ENCODE data around the gene GSTO1.

Gene GSTO1

DNA sequence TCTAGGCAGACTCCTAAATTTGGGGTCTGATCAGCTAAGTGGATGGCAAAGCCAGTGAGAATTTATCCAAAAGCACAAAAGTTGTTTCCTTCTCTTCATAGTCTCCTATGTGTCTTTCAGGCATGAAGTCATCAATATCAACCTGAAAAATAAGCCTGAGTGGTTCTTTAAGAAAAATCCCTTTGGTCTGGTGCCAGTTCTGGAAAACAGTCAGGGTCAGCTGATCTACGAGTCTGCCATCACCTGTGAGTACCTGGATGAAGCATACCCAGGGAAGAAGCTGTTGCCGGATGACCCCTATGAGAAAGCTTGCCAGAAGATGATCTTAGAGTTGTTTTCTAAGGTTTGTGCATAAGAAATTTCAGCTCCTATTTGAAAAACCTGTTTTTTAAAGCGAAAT is 4.8 kb downstream of the GSTO1 start:
- H3K4me3 Mint-ChIP-seq, result peak overlapping the region; percentile 18
- H3K27ac Mint-ChIP-seq, result peak overlapping the region; percentile 87
- H3K9me3 Mint-ChIP-seq (ENCODE audit: low read depth), result no peaks in the 10 kb centered on the region
- peaks cover 82% of the 10 kb centered on the region for H3K4me1 Mint-ChIP-seq (ENCODE audit: low read depth)
- peaks cover 21% of the 10 kb centered on the region for H3K36me3 Mint-ChIP-seq
- H3K27me3 Mint-ChIP-seq, result no peaks in the 10 kb centered on the region

- Mint-ChIP-seq H3K4me1 (ENCODE audit: low read depth) (peaks cover 86% of the 10 kb centered on the region), H3K36me3 (peaks cover 22% of the 10 kb centered on the region), H3K4me3 (peak overlapping the region; percentile 77), H3K27ac (peak overlapping the region; percentile 87), H3K9me3 (ENCODE audit: low read depth) (no peaks in the 10 kb centered on the region), H3K27me3 (no peaks in the 10 kb centered on the region)
Observed at GRCh38 chr10:104259999-104260774, 5.5 kb downstream of the GSTO1 start.

- Mint-ChIP-seq H3K36me3 (peaks cover 28% of the 10 kb centered on the region), H3K4me3 (peak overlapping the region; percentile 77), H3K27ac (peak overlapping the region; percentile 87), H3K27me3 (no peaks in the 10 kb centered on the region), H3K4me1 (ENCODE audit: low read depth) (peaks cover 88% of the 10 kb centered on the region), H3K9me3 (ENCODE audit: low read depth) (no peaks in the 10 kb centered on the region)
Observed at GRCh38 chr10:104260775-104261115, 6.1 kb downstream of the GSTO1 start.

- H3K36me3 Mint-ChIP-seq, result peaks cover 34% of the 10 kb centered on the region
- H3K27ac Mint-ChIP-seq, result peak overlapping the region; percentile 87
- H3K27me3 Mint-ChIP-seq, result no peaks in the 10 kb centered on the region
- peak overlapping the region; percentile 77 for H3K4me3 Mint-ChIP-seq
- peaks cover 87% of the 10 kb centered on the region for H3K4me1 Mint-ChIP-seq (ENCODE audit: low read depth)
- H3K9me3 Mint-ChIP-seq (ENCODE audit: low read depth), result no peaks in the 10 kb centered on the region
Observed at GRCh38 chr10:104262055-104262454, 7.4 kb downstream of the GSTO1 start.

DNA sequence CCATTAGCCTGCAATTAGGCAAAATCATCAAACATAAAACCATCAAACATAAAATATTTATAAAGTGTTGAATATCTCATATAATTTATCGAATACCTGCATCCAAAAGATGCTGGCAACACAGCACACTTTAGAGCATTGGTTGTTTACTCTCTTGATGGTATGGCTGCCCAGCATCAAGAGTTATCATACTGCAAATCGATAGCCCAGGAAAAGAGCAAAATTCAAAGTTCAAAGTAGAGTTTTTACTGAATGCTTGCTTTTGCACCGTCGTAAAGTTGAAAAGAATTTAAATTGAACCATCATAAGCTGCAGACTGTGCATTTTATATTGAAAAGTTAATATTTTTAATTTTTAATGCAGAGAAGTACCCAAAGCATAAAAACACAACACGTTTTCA is 10.1 kb downstream of the GSTO1 start:
- H3K4me3 Mint-ChIP-seq, result no peak overlapping the region
- H3K27ac Mint-ChIP-seq, result no peak overlapping the region
- peaks cover 79% of the 10 kb centered on the region for H3K4me1 Mint-ChIP-seq (ENCODE audit: low read depth)
- H3K27me3 Mint-ChIP-seq, result no peaks in the 10 kb centered on the region
- H3K36me3 Mint-ChIP-seq, result peaks cover 33% of the 10 kb centered on the region
- H3K9me3 Mint-ChIP-seq (ENCODE audit: low read depth), result no peaks in the 10 kb centered on the region

DNA sequence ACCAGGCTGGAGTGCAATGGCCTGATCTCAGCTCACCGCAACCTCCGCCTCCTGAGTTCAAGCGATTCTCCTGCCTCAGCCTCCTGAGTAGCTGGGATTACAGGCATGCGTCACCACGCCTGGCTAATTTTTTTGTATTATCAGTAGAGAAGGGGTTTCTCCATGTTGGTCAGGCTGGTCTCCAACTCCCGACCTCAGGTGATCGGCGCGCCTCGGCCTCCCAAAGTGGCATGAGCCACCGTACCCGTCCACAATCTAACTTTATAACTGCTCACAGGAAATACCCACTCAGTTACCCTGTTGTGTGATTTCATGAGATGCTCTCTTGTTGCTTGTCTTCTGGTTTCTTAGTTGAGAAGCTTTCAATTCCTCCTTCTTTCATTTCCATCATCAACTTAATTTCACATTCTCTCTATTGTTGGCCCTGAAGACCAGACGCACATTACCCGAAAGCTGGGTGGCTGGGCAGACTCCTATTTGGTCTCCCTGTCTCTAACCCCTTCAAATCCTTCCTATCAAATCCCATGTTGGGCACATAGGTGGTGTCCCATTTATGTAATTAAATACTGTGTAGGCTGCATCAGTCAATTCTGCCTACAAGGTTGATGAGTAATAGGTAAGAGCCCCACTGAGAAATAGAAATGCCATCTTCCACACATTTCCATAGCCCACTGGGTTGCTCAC is 13.2 kb downstream of the GSTO1 start:
- Mint-ChIP-seq H3K9me3 (ENCODE audit: low read depth) (no peaks in the 10 kb centered on the region), H3K4me1 (ENCODE audit: low read depth) (peaks cover 54% of the 10 kb centered on the region), H3K27me3 (no peaks in the 10 kb centered on the region), H3K27ac (peak overlapping the region; percentile 93), H3K36me3 (peaks cover 23% of the 10 kb centered on the region), H3K4me3 (peak overlapping the region; percentile 91)

GRCh38 chr10:104268405-104268712 is 13.7 kb downstream of the GSTO1 start:
- Mint-ChIP-seq H3K36me3 (peaks cover 23% of the 10 kb centered on the region), H3K9me3 (ENCODE audit: low read depth) (no peaks in the 10 kb centered on the region), H3K27me3 (no peaks in the 10 kb centered on the region), H3K4me3 (peak overlapping the region; percentile 91), H3K27ac (peak overlapping the region; percentile 93), H3K4me1 (ENCODE audit: low read depth) (peaks cover 50% of the 10 kb centered on the region)

DNA sequence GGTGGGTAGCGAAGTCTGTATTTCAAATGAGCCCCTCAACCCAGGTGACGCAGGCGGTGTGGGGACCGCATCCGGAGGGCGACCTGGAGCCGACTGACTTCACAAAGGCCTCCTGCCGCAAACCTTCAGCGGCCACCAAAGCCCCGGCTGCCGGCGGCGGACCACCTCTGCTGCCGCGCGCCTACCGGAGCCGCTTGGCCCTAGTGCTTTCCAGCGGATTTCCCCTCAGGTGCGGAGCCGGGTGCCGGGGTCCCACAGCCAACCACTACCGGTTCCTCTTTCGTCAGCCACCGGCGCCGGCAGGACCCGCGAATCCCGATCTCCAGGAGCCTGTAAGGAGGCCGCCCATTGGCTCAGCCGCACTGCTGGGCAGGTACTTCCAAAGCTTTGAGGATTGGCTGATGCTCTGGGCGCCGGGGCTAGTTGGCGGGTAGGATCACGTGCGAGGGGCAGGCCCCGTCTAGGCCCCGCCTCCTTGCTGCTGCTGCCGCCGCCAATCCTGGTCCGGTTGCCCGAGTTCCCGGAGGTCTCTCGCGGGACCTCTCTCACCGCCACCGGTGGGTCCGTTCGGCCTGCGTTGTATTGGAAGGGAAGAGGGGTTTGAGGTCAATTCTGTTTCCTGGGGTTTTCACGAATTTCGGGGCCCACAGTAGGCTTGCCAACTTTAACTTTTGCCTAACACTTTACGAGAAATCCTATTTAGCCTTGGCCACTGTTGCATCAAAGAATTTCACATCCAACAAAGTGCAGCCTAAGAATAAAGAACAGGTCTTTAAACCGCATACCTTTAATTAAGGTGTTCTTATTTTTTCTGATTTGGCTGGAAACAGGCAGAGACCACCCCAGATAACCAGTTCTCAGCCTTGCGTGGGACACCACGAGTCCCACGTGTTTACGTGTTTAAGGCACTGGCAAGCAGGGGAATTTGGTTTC is 14.3 kb downstream of the GSTO1 start, which contains the start of gene GSTO2:
Gene GSTO2, plus strand, starts transcription at position 472 of the 933 bp plus-strand sequence. CDS start 5,732 bp downstream, outside the sequence.
- Mint-ChIP-seq H3K36me3 (peaks cover 21% of the 10 kb centered on the region), H3K9me3 (ENCODE audit: low read depth) (no peaks in the 10 kb centered on the region), H3K4me3 (peak within 1 kb of the TSS; percentile 91), H3K4me1 (ENCODE audit: low read depth) (peaks cover 44% of the 10 kb centered on the region), H3K27ac (peak within 1 kb of the TSS; percentile 93), H3K27me3 (no peaks in the 10 kb centered on the region)

- no peak overlapping the region for H3K27ac Mint-ChIP-seq
- H3K27me3 Mint-ChIP-seq, result peaks cover 2% of the 10 kb centered on the region
- H3K9me3 Mint-ChIP-seq (ENCODE audit: low read depth), result no peaks in the 10 kb centered on the region
- no peak overlapping the region for H3K4me3 Mint-ChIP-seq
- H3K4me1 Mint-ChIP-seq (ENCODE audit: low read depth), result peaks cover 10% of the 10 kb centered on the region
- no peaks in the 10 kb centered on the region for H3K36me3 Mint-ChIP-seq
Observed at GRCh38 chr10:104273286-104273685, 18.6 kb downstream of the GSTO1 start.

DNA sequence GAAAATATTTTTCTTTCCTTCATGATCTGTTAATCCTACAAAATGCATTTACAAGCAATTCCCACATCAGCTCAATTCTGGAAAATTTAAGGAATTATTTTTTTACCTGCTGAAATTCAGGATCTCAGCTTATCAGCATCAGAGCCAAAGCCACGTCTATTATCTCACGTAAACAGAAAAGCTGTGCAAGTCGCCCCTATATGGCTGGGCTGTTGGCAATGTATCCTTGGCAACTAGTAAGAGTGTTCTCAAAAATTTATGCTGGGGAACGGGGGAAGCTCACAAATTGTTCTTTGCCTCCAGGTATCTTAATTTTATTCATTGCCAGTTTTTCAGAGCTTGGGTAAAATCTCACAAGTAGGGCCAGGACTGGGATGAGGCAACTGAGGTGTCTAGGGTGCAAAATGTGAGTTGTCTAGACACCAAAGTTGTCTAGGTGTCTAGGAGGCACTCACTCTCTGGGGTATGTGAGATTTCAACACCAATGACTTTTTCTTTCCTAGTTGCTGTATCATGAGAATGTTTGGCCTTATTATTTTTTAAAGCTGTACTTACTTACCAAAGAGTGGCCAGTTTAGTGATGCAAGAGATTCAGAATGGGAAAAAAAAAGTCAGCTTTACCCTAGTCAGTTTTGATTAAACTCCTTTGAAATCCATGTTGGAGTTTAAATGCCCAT is 19.3 kb downstream of the GSTO1 start:
- Mint-ChIP-seq H3K27ac (no peak overlapping the region), H3K27me3 (peaks cover 4% of the 10 kb centered on the region), H3K4me1 (ENCODE audit: low read depth) (peaks cover 9% of the 10 kb centered on the region), H3K4me3 (no peak overlapping the region), H3K36me3 (no peaks in the 10 kb centered on the region), H3K9me3 (ENCODE audit: low read depth) (no peaks in the 10 kb centered on the region)

DNA sequence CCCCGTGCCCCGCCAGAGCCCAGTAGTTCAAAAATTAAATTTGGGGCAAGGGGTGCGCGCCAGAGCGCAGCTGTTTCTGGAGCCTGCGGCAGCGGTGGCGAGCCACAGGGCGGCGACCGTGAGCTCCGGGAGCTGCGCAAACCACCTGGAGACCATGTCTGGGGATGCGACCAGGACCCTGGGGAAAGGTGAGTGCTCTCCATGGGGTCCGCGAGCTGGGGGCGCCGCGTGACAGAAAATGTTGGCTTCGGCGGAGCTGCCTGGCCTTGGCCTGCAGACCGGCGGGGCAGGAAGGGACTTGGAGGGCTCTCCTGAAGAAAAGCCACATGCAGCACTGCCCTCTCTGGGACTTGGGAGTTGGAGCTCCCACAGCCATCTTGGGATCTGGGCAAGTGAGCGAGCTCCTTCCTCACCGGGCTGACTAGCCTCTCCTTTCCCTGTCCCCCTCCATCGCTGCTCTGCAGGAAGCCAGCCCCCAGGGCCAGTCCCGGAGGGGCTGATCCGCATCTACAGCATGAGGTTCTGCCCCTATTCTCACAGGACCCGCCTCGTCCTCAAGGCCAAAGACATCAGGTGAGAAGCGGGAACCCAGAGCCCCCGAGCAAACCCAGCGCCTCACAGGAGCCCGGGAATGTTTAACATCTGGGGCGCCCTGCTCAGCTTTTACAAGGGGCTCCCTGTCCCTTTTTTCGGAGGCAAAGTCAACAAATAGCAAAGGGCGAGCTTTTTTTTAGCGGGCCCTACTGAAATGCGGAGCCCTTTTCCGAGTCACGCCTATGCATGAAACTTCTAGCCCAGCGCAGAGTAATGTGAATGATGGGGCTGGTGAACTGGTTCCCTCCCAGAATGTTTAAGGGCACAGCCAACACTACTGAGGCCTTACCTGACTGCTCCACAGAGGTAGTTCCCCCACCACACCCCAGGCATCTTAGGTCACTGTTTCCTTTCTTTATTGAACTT is 20.4 kb downstream of the GSTO1 start:
- Mint-ChIP-seq H3K27me3 (peaks cover 4% of the 10 kb centered on the region), H3K4me1 (ENCODE audit: low read depth) (peaks cover 4% of the 10 kb centered on the region), H3K27ac (no peak overlapping the region), H3K4me3 (peak overlapping the region; percentile 27), H3K36me3 (no peaks in the 10 kb centered on the region), H3K9me3 (ENCODE audit: low read depth) (no peaks in the 10 kb centered on the region)

- H3K36me3 Mint-ChIP-seq, result no peaks in the 10 kb centered on the region
- H3K27ac Mint-ChIP-seq, result no peak overlapping the region
Observed at GRCh38 chr10:104276192-104276591, 21.5 kb downstream of the GSTO1 start.

GRCh38 chr10:104277785-104278184 is 23.1 kb downstream of the GSTO1 start:
- H3K36me3 Mint-ChIP-seq, result peaks cover 2% of the 10 kb centered on the region
- no peak overlapping the region for H3K4me3 Mint-ChIP-seq
- no peaks in the 10 kb centered on the region for H3K9me3 Mint-ChIP-seq (ENCODE audit: low read depth)
- H3K27me3 Mint-ChIP-seq, result peaks cover 4% of the 10 kb centered on the region
- H3K27ac Mint-ChIP-seq, result no peak overlapping the region
- H3K4me1 Mint-ChIP-seq (ENCODE audit: low read depth), result peaks cover 3% of the 10 kb centered on the region

More at GRCh38 chr10:104276192-104276591, 21.5 kb downstream of the GSTO1 start:
- Mint-ChIP-seq H3K27me3 (peaks cover 4% of the 10 kb centered on the region), H3K4me3 (no peak overlapping the region), H3K4me1 (ENCODE audit: low read depth) (peaks cover 3% of the 10 kb centered on the region), H3K9me3 (ENCODE audit: low read depth) (no peaks in the 10 kb centered on the region)

Data from activated naive CD8-positive, alpha-beta T cell (primary cell).